GM21576 (cell line): ENCODE results near the gene CTNND2.
"Not testable (repeated sequence)": the region's sequence is repeated elsewhere in the genome, so short reads cannot be mapped to it uniquely, and the experiment has no call there.

ENCODE experiments used
- ATAC-seq: cut with Tn5 transposase; IDR thresholded peaks from one replicate; pipeline ENCODE4 v1.9.1; 2021; ENCODE audit warnings: mild to moderate bottlenecking, moderate library complexity; ENCODE audit not compliant: unreplicated experiment

The CTNND2 gene

DNA sequence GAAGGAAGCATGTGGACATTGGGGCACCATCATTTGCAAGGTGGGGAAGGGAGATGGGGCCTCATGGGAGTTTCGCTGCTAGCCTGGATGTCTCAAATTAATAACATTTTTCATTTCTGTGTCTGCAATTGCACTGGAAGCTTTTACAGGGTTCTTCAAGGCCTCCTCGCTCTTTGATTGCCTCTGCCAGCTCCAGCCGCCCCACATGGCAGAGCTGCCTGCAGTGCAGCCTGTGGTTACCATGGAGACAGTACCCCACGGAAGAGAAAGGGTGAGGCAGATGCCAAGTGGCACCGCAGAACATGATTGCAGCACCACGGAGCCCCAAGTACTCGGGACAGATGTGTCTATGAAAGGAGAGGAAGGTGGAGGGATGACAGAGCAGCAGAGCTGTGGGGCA is 25.4 kb downstream of the CTNND2 start:
- ATAC-seq: no peak

DNA sequence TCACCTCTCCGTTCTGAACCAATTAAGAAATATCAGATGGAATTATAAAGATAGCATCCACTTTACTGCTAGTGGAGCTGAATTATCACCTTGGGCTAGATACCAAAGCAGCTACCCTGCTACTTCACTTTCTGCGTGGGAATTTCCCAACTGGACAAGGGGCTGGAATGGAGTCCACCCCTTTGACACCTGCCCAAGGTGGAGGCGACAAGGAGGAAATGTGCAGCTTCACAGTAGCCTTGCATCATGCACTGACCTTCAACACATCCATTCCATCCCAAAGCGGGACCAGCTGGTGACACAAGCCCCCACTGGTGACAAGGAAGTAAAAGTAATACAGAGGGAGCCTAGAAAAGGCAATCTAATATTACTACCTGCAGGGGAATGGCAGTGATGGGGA is 30.7 kb downstream of the CTNND2 start:
- no peak for ATAC-seq

DNA sequence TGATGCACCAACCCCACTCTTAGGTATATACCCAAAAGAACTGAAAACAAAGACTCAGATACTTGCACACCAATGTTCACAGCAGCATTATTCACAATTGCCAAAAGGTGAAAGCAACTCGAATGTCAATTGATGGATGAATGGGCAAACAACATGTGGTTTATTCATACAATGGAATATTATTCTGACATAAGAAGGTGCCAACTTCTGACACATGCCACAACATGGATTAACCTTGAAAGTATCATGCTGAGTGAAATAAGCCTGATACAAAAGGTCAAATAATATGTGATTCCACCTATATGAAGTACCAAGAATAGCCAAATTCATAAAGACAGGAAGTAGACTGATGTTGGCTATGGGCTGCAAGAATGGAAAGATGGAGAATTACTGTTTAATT is 35.0 kb downstream of the CTNND2 start:
- no peak for ATAC-seq

DNA sequence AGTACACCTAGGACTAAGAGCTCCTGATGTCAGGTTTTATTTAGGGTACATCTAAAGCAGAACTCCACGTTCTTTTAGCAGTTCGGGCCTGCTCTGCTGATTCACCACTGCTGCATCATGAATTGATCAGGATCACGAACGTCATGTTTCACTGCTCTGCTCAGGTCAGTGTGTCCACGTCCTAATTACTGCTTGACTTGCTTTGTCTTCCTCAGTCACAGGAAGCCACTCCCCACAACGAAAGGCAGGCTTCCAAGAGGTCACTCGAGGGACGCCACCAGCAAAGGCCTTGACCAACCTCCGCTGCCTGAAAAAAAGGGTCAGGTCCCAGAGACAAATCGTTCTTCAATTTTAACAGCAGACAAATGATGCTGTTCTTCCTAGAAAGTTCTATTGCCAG is 40.3 kb downstream of the CTNND2 start:
- no peak for ATAC-seq

DNA sequence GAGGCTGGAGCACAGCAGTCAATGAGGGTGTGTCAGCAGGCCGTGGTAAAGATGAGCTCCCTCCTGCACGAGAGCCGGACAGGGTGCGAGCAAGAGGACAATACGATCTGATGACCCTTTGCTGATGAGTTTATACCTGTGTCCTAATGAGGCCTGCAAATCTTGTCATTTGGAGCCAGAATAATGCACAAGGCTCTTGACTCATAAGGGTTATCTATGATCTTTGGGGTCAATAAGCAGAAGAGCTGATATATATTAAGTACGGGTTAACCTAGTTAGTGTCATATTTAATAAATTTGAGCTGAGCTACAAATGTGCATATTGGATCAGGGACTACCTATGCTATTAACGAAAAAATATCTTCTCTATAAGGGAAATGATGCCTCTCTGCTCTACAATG is 46.9 kb downstream of the CTNND2 start:
- no peak for ATAC-seq

DNA sequence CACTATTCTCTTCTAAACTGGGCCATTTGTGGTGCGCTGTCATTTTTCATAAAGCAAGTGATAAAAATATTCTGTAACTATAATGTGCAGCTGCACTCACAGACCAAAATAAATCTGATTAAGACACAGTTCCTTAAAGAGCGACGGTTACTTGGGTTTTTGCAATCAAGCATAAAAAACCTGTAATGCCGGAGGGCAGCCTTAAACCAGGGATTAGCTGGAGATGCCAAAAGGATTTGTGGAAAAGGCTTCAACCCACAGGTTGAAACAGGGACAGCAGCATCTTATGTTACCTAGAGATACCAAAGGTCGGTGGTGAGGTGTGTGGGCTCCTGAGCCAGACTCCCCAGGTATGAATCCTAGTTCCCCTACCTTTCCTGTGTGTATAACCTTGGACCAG is 49.3 kb downstream of the CTNND2 start:
- ATAC-seq: no peak

DNA sequence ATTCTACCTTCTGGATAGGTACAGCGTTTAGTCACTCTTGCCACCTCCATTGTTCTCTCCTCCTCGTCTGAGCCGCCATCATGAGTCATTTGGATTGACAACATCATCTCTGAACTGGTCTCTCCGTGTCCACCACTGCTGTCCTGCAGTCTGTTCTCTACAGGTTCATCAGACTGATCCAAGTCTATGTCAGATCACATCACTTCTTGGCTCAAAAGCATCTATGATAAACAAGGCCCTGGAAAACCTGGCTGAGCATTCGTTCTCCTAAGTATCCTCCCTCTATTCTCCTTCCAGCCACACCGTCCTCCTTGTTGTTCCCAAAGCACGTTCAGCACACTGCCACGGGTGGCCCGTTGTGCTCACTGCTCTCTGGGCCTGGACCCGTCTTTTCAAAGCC is 50.5 kb downstream of the CTNND2 start:
- no peak for ATAC-seq

DNA sequence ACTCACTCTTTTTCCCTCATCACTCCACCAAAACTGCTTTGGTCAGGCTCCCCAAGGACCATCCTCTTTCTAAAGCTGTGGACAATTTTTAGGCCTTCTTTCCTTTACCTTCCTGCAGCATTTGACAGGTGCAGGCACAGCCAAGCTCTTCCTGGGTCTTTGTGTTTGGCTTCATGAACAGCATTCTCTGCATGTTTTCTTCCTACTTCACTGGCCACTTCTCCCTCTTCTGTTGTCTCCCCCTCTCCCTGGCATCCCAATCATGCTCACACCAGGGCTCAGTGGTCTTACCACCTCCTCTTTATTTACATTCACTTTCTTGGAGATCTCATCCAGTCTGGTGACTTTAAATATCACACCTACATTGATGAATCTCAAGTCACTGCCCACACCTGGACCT is 51.1 kb downstream of the CTNND2 start:
- ATAC-seq: no peak

DNA sequence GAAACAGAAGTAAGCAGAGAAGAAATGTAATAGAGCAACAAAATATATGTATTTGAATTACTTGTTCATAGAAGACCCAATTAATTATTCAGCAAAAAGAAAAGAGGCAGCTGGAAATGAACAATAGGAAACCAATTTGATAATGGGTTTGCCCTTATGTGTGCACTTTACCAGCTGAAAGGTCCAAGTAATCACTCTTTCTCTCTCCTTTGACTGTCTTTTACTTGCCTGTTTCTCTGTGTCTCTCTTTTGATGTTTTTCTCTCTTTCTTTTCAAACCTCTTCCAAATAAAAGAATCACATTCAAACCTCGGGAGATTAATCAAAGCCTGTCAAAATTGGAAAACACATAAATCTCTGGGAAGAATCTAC is 51.5 kb downstream of the CTNND2 start:
- ATAC-seq: no peak

DNA sequence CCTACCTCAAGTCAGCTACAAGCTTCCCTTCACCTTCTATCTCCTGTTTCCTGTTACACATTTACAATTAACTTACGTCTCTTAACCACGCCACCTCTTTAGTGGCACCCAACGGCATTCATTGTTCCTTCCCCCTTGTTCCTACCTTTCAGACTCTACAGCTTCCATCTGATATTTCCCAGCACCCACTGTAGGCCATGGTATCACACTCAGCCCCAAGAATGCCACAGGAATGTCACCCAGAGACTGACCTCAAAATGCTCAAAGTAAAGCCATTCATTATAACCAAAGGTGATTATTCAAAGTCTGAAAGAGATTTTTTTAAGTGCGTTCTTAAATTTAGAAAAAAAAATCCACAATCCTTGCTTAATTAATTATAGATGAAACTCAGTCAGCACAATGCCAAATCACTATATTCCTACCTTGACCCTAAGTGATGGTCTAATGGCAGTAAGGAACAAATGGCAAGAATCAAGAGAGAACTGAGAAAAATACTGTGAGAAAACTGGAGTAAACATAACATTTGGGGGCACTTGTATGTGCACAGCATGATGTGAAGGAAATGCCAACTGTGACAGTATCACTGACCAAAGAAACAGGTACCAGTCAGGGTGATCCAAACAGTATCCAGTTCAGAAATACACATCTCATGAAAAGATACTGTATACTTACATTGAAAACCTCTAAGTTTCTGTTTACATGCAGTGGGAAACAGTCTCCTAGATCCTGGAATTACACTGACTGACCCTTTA is 52.1 kb downstream of the CTNND2 start:
- no peak for ATAC-seq

DNA sequence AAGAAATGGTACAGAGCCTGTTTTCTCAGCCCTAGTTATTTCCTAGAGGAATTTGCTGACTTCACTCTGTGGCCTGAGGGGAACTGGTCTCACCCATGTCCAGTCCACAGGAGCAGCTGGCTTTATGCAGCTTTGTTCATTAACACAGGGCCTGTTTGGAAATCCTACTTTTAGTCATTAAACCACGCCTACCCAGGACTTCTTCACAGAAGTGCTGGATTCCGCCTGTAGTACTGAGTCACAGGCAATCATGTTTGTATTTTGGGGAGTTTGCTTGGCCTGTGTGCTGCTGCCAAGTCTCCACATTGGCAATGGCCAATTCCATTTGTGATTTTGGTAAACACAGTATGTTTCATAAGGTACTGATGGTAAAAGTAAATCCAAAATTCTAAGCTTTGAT is 52.8 kb downstream of the CTNND2 start:
- no peak for ATAC-seq

DNA sequence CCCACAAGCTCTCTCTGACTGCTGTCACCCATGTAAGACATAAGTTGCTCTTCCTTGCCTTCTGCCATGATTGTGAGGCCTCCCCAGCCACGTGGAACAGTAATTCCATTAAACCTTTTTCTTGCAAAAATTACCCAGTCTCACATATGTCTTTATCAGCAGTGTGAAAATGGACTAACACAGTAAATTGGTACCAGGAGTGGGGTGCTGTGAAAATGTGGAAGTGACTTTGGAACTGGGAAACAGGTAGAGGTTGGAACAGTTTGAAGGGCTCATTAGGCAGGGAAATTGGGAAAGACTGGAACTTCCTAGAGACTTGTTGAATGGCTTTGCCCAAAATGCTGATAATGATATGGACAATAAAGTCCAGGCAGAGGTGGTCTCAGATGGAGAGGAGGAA is 75.7 kb downstream of the CTNND2 start:
- ATAC-seq: not testable (repeated sequence)

DNA sequence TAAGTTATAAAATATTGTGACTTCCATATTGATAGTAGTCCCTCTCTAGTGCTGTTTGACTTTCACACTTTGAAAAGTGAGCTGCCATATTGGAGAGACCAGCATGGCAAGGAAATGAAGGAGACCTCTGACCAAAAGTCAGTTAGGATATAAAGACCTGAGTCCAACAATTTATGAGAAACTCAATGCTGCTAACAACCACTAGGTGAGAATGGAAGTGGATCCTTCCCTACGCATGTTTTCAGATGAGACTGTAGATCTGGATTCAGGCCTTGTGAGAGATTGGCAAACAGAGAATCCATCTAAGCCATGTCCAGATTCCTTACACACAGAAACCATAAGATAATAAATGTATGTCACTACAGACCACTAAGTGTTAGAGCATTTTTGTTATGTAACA is 81.6 kb downstream of the CTNND2 start:
- ATAC-seq: no peak

DNA sequence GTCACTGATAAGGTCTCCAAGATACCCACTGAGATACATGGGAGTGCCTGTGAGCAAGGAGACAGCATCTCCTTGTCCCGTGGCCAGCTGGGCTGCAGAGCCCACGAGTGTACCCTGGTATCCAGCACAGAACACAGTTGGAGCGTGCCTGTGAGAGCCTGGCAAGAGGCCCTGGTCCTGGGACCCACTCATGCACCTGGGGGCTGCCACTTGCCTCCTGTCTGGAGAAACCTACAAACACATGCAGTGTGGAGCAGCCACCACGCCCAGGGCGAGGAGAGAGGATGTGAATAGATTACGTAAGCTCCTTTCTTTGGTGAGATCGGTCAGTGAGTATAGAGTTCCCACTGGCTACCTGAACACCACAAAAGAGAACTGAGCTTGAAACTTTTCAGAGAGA is 88.3 kb downstream of the CTNND2 start:
- ATAC-seq: no peak

DNA sequence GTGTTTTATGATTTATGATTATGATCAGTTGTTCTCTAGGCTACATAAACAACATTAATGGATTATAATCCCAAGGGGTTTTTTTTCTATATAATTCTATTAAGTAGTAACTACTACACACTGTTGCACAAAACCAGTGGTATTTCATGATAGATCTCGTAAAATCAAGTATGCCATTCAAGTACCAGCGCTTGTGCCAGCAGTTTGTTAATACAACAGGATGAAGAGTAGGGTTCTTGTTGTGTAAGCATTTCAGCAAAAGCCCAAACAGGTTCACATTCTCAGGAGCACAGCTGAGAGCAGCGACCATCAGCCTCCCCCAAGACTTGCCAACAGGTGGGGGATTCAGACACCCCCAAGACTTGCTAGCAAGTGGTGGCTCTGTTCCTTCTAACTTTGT is 88.8 kb downstream of the CTNND2 start:
- ATAC-seq: no peak

DNA sequence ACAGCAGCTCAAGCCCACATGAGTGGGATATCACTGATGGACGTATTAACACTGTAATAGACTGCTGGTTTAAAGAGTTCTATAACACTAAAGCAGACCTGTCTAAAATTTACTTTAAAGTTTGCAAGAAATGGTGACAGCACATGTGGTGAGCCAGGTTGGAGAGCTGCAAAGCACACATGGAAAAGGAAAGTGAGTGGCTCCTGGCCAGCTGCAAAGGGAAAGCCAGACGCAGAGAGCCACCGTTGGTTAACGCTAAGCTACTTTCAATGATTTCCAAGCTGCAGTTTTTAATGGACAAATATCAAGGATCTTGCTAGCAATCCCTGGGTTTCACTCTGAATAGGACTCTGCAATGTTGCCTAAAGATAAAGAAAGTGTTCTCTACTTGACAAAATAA is 89.9 kb downstream of the CTNND2 start:
- ATAC-seq: no peak

DNA sequence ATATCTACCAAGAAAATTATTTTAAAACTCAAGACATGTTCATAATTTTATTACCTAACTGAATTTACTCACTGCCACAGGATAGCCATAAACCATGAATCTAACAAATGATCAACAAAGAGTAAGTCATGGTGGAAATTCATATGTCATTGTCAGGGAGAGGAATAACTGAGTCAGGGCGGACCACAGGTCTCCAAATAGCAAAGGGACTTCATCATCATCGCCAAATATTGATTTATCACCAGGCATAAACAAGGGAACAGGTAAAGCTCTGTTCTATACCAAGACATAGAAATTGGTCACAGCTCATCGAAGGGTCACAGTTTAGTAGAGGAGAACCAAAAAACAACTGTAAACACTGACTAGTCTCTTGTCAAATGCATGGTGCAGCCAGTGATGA is 94.8 kb downstream of the CTNND2 start:
- no peak for ATAC-seq

DNA sequence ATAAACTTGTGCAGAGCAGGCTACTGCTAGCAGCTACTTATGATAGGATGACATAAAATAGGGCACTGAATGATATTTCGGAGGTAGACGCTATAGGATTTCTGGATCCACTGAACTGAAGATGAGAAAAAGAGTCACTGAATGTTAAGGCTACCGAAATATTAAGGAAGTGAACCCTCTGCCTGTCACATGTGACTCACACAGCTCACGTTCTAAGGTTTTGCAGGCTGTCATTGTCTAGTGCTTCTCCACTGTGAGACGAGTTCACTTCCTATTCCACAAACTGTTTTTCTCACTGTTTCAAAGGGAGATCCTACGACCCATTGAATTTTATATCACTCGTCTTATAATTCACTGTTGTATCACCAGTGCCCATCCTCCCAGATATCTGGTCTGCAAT is 100.8 kb downstream of the CTNND2 start:
- no peak for ATAC-seq

DNA sequence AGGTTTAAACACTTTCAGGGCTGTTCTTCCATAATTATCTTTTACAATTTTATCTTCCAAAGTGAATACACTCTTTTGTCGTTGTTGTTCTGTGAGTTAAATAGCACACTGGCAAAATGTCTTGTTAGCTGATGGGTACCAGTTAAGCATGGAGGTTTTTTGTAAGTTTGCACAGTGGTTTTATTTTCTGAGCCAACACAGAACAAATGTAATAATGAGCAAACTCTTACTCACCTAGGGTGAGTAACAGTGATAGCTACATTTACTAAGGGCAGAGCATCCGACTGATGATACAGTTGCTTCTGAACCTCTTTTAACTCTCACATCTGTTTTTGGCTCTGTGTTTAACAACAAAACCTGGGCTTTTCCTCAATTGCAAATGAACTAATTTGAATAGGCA is 103.2 kb downstream of the CTNND2 start:
- ATAC-seq: no peak

DNA sequence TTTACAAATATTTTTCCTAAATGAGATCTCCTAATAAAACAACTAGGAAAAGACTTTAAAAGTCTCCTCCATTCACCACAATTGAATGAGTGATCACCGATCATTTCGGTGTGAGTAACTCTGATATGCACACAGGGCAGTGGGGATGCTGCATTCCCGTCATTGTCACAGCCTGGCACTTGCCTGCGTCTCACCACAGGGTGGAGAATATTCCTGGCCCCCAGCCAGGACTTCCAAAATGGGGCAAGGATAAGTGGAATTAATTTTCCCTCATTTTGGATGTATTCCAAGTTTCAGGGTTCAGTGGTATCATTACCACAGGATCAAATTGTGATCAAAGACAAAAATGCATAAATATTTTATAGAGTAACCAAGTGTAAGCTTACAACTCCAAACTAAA is 107.1 kb downstream of the CTNND2 start:
- ATAC-seq: no peak

DNA sequence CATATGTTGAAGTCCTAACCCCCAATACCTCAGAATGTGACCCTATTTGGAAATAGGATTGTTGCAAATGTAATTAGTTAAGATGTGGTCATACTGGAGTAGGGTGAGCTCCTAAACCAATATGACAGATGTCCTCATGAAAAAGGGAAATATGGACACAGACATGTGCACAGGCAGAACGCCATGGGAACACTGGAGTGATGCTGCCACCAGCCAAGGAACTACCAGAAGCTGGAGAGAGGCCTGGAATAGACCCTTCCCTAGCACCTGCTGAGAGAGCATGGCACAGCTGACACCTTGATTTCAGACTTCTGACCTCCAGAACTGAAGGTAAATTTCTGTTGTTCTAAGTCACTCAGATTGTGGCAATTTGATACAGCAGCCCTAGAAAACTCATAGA is 110.8 kb downstream of the CTNND2 start:
- ATAC-seq: no peak

DNA sequence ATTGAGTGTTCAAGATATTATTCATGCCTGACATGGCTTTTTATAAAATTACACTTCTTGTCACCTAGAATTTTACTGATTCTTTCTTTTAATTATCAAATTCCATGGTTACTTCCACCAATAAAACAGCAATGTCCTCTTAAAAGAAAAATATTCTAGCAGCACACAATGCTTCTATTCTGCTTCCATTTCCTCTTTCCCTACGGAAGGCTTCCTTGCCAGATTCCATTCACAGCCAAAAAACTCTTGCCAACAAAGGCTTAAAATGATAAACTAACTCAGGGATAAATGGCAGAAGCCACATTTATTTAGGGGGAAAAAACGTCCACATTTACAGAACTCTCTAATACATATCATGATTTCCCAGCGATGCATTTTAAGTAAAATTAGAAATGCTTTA is 111.6 kb downstream of the CTNND2 start:
- no peak for ATAC-seq

DNA sequence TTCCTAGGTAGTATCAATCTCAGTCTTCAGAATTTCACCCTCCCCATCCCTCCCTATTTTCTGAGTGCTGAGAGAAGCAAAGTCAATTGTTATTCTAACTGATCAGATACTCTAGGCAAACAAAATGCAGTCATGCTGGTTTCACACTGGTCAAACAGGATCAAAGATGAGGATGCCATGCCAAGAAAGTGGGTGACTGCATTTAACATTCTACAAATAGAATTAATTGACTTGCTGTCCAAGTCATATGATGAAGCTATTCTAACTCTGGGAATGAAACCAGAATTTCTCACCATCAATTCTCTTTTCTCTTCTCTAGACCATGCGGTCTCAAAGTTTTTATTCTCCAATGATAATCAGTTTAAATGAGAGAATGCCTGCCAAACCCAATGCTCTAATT is 112.5 kb downstream of the CTNND2 start:
- ATAC-seq: no peak
